Hepatocyte (in vitro differentiated cells): ENCODE results near the gene TMEM52B. TPM values are rescaled to one million over a fixed set of nuclear protein-coding genes. Genes with fewer than 3 reads are reported as not detected.
A peak's percentile ranks its signal among the peaks of the same experiment; 100 is the strongest.

Source experiments
- DNase-seq: peaks from one replicate; pipeline ENCODE4 v3.0.0-alpha.2; 2016; ENCODE audit warnings: low spot score
- H2AFZ ChIP-seq: fragments of 200-600 bp; sonication (generic); 2 replicates; pipeline ENCODE4 v1.6.0; 2016; ENCODE audit warnings: antibody characterized with exemption, mild to moderate bottlenecking
- H3K27ac ChIP-seq: fragments of 200-600 bp; sonication (generic); 2 replicates; pipeline ENCODE4 v1.5.1; 2016; ENCODE audit warnings: mild to moderate bottlenecking
- H3K27me3 ChIP-seq: fragments of 200-600 bp; sonication (generic); 2 replicates; pipeline ENCODE4 v1.6.1; 2016
- H3K36me3 ChIP-seq: fragments of 200-600 bp; sonication (generic); replicated peaks from 2 replicates; pipeline ENCODE4 v1.5.1; 2016; ENCODE audit warnings: low read depth; ENCODE audit not compliant: insufficient read depth
- H3K4me1 ChIP-seq: fragments of 200-600 bp; sonication (generic); 2 replicates; pipeline ENCODE4 v1.5.1; 2016; ENCODE audit warnings: mild to moderate bottlenecking, moderate library complexity; ENCODE audit not compliant: insufficient read depth
- H3K4me2 ChIP-seq: fragments of 200-600 bp; sonication (generic); 2 replicates; pipeline ENCODE4 v1.6.0; 2016
- H3K4me3 ChIP-seq: fragments of 200-600 bp; sonication (generic); 2 replicates; pipeline ENCODE4 v1.5.1; 2016; ENCODE audit warnings: mild to moderate bottlenecking
- H3K79me2 ChIP-seq: fragments of 200-600 bp; sonication (generic); 2 replicates; pipeline ENCODE4 v1.6.0; 2017; ENCODE audit warnings: mild to moderate bottlenecking
- H3K9me2 ChIP-seq: fragments of 200-600 bp; sonication (generic); replicated peaks from 2 replicates; pipeline ENCODE4 v1.6.0; 2017; ENCODE audit warnings: mild to moderate bottlenecking; ENCODE audit not compliant: insufficient read depth
- H3K9me3 ChIP-seq: fragments of 200-600 bp; sonication (generic); 2 replicates; pipeline ENCODE4 v1.5.1; 2016; ENCODE audit warnings: low read depth, mild to moderate bottlenecking
- H4K20me1 ChIP-seq: fragments of 200-600 bp; sonication (generic); 2 replicates; pipeline ENCODE4 v1.6.0; 2016; ENCODE audit warnings: mild to moderate bottlenecking; ENCODE audit not compliant: insufficient read depth, poor library complexity, severe bottlenecking
- CTCF ChIP-seq: fragments of 200-600 bp; sonication (generic); IDR thresholded peaks from 2 replicates; pipeline ENCODE4 v1.5.1; 2016; ENCODE audit warnings: antibody characterized with exemption, mild to moderate bottlenecking; ENCODE audit not compliant: poor library complexity
- EZH2 ChIP-seq: fragments of 200-600 bp; sonication (generic); IDR thresholded peaks from 2 replicates; pipeline ENCODE4 v1.6.1; 2016; ENCODE audit warnings: antibody characterized with exemption, mild to moderate bottlenecking, borderline replicate concordance
- EZH2phosphoT487 ChIP-seq: fragments of 200-600 bp; sonication (generic); IDR thresholded peaks from one replicate; pipeline ENCODE4 v1.6.1; 2018; ENCODE audit warnings: antibody characterized with exemption, mild to moderate bottlenecking, low read depth, moderate library complexity; ENCODE audit not compliant: unreplicated experiment, severe bottlenecking
- WGBS: methylation state at CpG from one replicate; pipeline ENCODE4 v1.1.6; 2016; ENCODE audit warnings: low lambda C conversion rate; ENCODE audit errors: missing lambda C conversion rate; 5-methylcytosine and 5-hydroxymethylcytosine counted together
- polyA plus RNA-seq: library from polyadenylated mRNA; unstranded; fragments of >200 nt; fragmentation: Nextera tagmentation; extraction: Ambion mirVana; gene quantifications from 2 replicates; pipeline ENCODE4 v1.2.1, GENCODE V29; 2016
- total RNA-seq: library from RNA; depleted of rRNA; stranded (reverse); fragments of >200 nt; gene quantifications from 2 replicates; pipeline ENCODE4 v1.2.3, GENCODE V29; 2014

The TMEM52B gene
- total and polyA plus RNA-seq, 2 experiments from 2014 or later: 0.03 to 1.8 TPM

GRCh38 chr12:10151621-10152020 is 27.2 kb upstream of the TMEM52B start:
- H4K20me1 ChIP-seq: no peaks in the 10 kb centered on the region
- 53% methylated on average over 2 of the region's 2 CpGs for WGBS
- no peak for DNase-seq
- H3K9me3 ChIP-seq: no peaks in the 10 kb centered on the region
- no peaks in the 10 kb centered on the region for H3K36me3 ChIP-seq
- no peak overlapping the region for H3K4me3 ChIP-seq
- no peak overlapping the region for H3K4me2 ChIP-seq
- no peak overlapping the region for H3K27ac ChIP-seq
- no peak overlapping the region for H2AFZ ChIP-seq
- H3K9me2 ChIP-seq: no peaks in the 10 kb centered on the region
- TF ChIP-seq EZH2phosphoT487 (no peak), CTCF (no peak), EZH2 (no peak)
- H3K27me3 ChIP-seq: no peaks in the 10 kb centered on the region
- no peaks in the 10 kb centered on the region for H3K79me2 ChIP-seq
- peaks cover 5% of the 10 kb centered on the region for H3K4me1 ChIP-seq

- TF ChIP-seq EZH2: no peak
- peak; percentile 76 for TF ChIP-seq CTCF
- Histone ChIP-seq H4K20me1 (no peaks in the 10 kb centered on the region), H2AFZ (peak overlapping the region; percentile 86), H3K4me1 (peaks cover 5% of the 10 kb centered on the region), H3K4me3 (peak overlapping the region; percentile 31), H3K36me3 (no peaks in the 10 kb centered on the region), H3K27ac (peak overlapping the region; percentile 78), H3K27me3 (no peaks in the 10 kb centered on the region), H3K4me2 (peak overlapping the region; percentile 85), H3K9me2 (no peaks in the 10 kb centered on the region), H3K79me2 (no peaks in the 10 kb centered on the region), H3K9me3 (no peaks in the 10 kb centered on the region)
- peak; percentile 82 for DNase-seq
- 5% methylated on average over 45 of the region's 46 CpGs for WGBS
Observed at GRCh38 chr12:10153271-10154144, 25.3 kb upstream of the TMEM52B start.

- Histone ChIP-seq H4K20me1 (no peaks in the 10 kb centered on the region), H3K79me2 (no peaks in the 10 kb centered on the region), H2AFZ (peak overlapping the region; percentile 86), H3K4me2 (peak overlapping the region; percentile 85), H3K9me2 (no peaks in the 10 kb centered on the region), H3K4me3 (peak overlapping the region; percentile 31), H3K36me3 (no peaks in the 10 kb centered on the region), H3K4me1 (peaks cover 5% of the 10 kb centered on the region), H3K9me3 (no peaks in the 10 kb centered on the region), H3K27ac (peak overlapping the region; percentile 78), H3K27me3 (no peaks in the 10 kb centered on the region)
- TF ChIP-seq EZH2: no peak
- no peak for TF ChIP-seq EZH2phosphoT487
- TF ChIP-seq CTCF: no peak
- 70% methylated on average over 6 of the region's 6 CpGs for WGBS
- DNase-seq: no peak
Observed at GRCh38 chr12:10154145-10154496, 24.7 kb upstream of the TMEM52B start.
